ENCODE measurements around the gene MYADML2.
"Not testable (repeated sequence)": the region's sequence is repeated elsewhere in the genome, so short reads cannot be mapped to it uniquely, and the experiment has no call there.

Gene MYADML2

DNA sequence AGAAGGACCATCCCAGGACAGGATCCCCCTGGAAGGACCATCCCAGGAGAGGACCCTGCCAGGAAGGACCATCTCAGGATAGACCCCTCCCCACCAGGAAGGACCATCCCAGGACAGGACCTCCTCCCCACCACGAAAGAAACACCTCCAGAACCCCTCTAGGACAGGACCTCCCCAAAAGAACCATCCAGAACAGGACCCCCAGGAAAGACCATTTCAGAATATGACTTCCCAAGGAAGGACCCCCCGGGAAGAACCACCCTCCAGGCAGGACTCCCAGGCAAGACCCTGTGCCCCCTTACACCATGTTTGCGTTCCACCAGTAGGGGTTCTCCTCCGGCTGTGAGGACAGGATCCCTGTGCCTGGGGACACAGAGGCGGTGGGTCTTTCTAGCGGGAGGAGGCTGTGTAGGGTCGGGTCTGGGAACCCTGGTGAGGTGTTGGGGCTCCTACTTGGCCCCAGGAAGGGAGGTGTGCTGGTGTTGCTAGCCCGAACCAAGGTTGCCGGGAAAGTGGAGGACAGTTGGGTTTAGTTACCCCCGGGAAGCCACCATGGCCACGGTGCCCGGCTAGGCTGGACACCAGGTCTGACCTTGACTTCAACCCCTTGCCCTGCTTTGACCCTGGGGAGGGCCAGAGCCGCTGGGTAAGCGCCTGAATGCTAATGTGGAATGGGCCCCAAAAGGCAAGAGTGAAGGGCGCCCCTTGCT, 11.8 kb upstream of the MYADML2 start:
- DNase-seq, result no peak

GRCh38 chr17:81957691-81958432, 10.8 kb upstream of the MYADML2 start:
- no peak for DNase-seq

DNA sequence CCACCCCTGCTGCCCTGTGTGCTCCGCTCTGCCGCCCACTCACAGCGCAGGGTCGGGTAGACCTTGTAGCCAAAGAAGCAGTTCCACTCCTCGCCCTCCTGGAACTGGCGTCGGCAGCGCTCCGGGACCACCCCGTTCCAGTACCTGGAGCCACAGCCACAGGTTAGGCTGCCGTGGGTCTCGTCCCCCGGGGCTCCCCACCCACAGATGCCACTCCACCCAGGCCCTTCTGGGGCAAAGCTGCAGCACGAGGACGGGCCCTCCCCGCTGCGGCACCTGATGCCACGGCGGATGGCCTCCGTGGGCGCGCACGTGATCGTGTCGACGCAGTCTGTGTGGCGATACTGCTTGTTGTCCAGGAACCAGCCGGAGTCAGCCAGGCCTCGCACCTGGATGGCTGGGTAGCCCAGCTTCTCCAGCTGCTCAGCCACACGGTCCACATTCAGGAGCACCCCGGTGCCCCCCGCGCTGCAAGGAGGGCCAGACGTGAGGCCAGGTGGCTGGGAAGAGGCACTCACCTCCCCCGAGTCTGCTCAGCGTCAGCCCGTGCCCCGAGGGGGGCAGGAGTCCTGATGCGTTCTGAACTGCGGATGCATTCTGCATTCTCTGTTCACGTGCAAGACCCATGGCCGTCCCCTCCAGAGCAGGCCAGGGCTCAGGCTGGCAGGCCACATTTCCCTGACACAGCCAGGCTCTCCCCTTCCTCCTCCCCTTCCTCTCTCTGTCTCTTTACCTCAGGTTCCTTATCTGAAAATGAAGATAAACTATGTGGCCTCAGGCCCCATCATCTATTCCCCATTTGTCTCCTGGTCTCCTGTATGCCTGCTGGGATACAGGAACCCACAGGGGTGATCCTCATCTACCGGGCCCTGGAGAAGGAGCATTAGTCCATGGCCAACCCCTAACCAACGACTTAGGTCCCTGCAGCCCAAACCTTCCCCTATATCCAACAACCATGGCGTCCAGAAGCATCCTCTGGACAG, 9.9 kb upstream of the MYADML2 start:
- no peak for DNase-seq

- no peak for DNase-seq
Measured at GRCh38 chr17:81955756-81956544, 8.9 kb upstream of the MYADML2 start.

GRCh38 chr17:81955058-81955681, 8.1 kb upstream of the MYADML2 start:
- no peak for DNase-seq

- DNase-seq, result no peak
Measured at GRCh38 chr17:81954131-81955057, 7.4 kb upstream of the MYADML2 start.

DNA sequence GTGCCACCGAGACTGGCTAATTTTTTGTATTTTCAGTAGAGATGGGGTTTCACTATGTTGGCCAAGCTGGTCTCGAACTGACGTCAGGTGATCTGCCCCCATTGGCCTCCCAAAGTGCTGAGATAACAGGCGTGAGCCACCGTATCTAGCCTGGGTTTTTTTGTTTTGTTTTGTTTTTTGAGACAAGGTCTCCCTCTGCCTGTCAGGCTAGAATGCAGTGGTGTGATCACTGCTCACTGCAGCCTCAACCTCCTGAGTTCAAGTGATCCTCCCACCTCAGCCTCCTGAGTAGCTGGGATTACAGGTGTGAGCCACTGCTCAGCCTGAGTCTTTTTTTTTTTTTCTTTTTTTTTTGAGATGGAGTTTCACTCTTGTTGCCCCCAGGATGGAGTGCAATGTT, 6.4 kb upstream of the MYADML2 start:
- DNase-seq, result not testable (repeated sequence)

- no peak for DNase-seq
Measured at GRCh38 chr17:81952792-81953228, 5.8 kb upstream of the MYADML2 start.

- DNase-seq, result no peak
Measured at GRCh38 chr17:81951785-81952684, 5.0 kb upstream of the MYADML2 start.

DNA sequence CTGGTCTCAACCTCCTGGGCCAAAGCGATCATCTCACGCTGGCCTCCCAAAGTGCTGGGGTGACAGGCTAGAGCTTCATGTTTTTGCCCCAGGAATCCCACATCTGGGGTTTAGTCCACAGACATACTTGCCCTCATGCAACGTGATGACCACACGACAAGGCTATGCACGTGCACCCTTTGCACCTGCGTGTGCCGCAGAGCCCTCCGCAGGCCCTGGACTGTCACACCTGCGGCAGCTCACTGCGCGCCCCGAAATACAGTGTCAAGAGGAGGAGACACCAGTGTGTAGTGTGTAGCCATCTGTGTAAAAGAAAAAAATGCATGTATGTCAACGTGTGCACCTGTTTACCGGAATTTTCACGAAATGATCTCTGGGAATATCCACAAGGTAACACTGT, 3.5 kb upstream of the MYADML2 start:
- DNase-seq, result no peak

GRCh38 chr17:81948635-81949378, 1.8 kb upstream of the MYADML2 start:
- no peak for DNase-seq

DNA sequence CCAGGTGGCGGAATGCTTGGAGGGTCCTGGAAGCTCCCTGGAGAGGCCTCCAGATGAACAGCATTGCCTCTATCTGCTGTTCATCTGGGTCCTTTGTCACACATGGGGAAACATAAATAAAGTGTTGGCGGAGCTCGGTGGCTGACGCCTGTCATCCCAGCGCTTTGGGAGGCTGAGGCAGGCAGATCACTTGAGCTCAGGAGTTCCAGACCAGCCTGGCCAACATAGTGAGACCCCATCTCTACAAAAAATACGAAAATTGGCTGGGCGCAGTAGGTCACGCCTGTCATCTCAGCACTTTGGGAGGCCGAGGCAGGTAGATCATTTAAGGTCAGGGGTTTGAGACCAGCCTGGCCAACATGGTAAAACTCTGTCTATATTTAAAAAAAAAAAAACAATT, 2.2 kb downstream of the MYADML2 start:
- DNase-seq, result no peak

- DNase-seq, result no peak
Measured at GRCh38 chr17:81942167-81942553, 4.9 kb downstream of the MYADML2 start.

- no peak for DNase-seq
Measured at GRCh38 chr17:81941484-81942166, 5.4 kb downstream of the MYADML2 start.

DNA sequence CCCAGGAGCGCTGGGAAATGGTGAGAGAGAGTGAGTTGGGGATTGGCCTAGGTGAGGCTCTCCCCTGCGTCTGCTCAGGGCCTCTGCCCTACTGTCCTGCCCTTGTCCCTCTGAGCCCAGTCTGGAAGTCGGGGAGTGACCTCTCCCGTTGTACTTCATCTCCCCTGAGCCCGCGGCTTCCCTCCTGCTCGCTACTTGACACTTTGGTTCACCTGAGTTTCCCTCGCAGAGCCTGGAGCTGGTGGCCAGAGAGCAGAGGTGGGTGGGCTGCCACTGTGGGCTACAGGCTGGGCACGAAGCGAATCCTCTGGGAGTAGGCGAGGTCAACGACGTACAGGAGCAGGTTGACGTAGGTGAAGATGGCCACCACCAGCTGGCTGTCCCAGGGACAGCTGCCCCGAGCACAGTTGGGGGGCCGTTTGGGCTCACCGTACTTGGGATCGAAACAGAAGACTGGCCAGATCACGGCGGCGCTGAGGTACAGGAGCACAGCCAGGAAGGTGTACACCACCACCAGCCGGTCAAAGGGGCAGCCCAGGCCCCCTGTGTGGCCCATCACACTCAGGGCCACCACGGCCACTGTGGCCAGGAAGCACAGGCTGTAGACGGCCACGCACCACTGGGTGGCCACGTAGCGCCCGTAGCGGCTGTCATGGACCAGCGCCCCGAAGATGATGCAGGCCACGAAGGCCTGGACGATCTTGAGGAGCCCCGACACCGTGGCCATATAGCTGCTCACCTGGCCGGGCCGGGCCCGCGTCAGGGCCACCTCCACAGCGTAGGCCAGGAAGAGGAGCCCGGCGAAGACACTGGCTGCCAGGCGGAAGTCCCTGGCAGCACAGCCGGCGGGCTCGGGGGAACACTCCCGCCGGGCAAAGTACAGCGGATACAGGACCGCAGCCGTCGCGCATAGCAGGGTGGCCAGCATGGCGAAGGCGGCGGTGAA, 6.2 kb downstream of the MYADML2 start:
- DNase-seq, result no peak

DNA sequence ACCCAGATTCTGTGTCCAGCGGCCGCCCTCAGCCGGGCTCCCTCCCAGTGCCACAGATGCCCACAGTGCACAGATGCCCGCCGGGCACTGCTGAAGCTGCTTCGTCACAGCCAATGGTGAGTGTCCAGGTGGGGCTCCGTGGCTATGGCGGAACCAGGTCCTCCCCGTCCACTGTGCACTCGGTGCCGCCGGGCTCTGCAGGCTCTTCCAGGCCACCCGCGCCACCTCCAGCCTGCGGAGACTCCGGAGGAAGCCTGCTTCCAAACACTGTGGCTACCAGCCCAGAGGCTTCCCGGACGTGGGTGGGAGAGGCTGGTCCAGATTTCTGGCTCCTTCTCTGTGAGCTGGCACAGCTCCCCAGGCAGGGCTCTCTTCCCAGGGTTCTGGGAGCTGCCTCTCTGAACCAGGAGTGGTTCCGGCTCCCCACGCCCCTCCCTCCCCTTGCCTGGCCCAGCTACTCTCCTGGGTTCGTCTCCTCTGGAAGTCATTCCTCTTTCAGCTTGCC, 7.1 kb downstream of the MYADML2 start:
- DNase-seq, result no peak

GRCh38 chr17:81939218-81939617, 7.8 kb downstream of the MYADML2 start:
- DNase-seq, result no peak
